Activated T-cell treated with anti-CD3 and anti-CD28 coated beads, Interleukin-2, amount 50 U/mL, for 4 hours (primary cell): ENCODE results near the gene PDAP1. TPM values are rescaled to one million over a fixed set of nuclear protein-coding genes. Genes with fewer than 3 reads are reported as not detected.
"Not testable (repeated sequence)": the region's sequence is repeated elsewhere in the genome, so short reads cannot be mapped to it uniquely, and the experiment has no call there.

Source experiments
- ATAC-seq, 2 donors: fragments of 200-7000 bp; cut with Tn5 transposase; one replicate each; pipeline ENCODE4 v1.10.0; 2021
- DNase-seq: peaks from one replicate; pipeline ENCODE4 v3.0.0-alpha.2; 2020
- H3K27me3 Mint-ChIP-seq: one replicate; pipeline ENCODE4 v1.8.0; 2021; ENCODE audit warnings: low read depth, mixed read lengths
- H3K36me3 Mint-ChIP-seq: one replicate; pipeline ENCODE4 v1.8.0; 2022; ENCODE audit warnings: mixed read lengths; ENCODE audit not compliant: insufficient read depth
- H3K4me1 Mint-ChIP-seq: one replicate; pipeline ENCODE4 v1.8.0; 2021; ENCODE audit warnings: low read depth, mixed read lengths
- H3K4me3 Mint-ChIP-seq: one replicate; pipeline ENCODE4 v1.8.0; 2021; ENCODE audit warnings: mild to moderate bottlenecking, moderate library complexity, mixed read lengths
- H3K9me3 Mint-ChIP-seq: one replicate; pipeline ENCODE4 v1.8.0; 2021; ENCODE audit warnings: mixed read lengths
- total RNA-seq, 3 donors: library from RNA; stranded (reverse); gene quantifications; one replicate each; pipeline ENCODE4 v1.2.1, GENCODE V29; 2021

Gene PDAP1
- total RNA-seq, 3 donors from 2014 or later: 231 to 255 (median 235) TPM

GRCh38 chr7:99395616-99396327 is 12.6 kb downstream of the PDAP1 start:
- DNase-seq (no peak), ATAC-seq (no peak)
- Mint-ChIP-seq H3K4me3 (no peak overlapping the region), H3K27me3 (no peaks in the 10 kb centered on the region), H3K36me3 (peaks cover 24% of the 10 kb centered on the region), H3K9me3 (no peaks in the 10 kb centered on the region), H3K4me1 (peaks cover 18% of the 10 kb centered on the region)

GRCh38 chr7:99394188-99394502 is 14.3 kb downstream of the PDAP1 start:
- H3K36me3 Mint-ChIP-seq: peaks cover 20% of the 10 kb centered on the region

GRCh38 chr7:99393355-99394187 is 14.8 kb downstream of the PDAP1 start:
- no peaks in the 10 kb centered on the region for H3K9me3 Mint-ChIP-seq
- no peak for DNase-seq
- peaks cover 20% of the 10 kb centered on the region for H3K36me3 Mint-ChIP-seq
- peaks cover 15% of the 10 kb centered on the region for H3K4me1 Mint-ChIP-seq
- H3K4me3 Mint-ChIP-seq: peak overlapping the region; percentile 74
- peak in 1 of 2 donors; percentile 18 for ATAC-seq
- H3K27me3 Mint-ChIP-seq: no peaks in the 10 kb centered on the region

More at GRCh38 chr7:99394188-99394502, 14.3 kb downstream of the PDAP1 start:
- DNase-seq (no peak), ATAC-seq (no peak)
- Mint-ChIP-seq H3K9me3 (no peaks in the 10 kb centered on the region), H3K4me3 (no peak overlapping the region), H3K27me3 (no peaks in the 10 kb centered on the region), H3K4me1 (peaks cover 18% of the 10 kb centered on the region)

DNA sequence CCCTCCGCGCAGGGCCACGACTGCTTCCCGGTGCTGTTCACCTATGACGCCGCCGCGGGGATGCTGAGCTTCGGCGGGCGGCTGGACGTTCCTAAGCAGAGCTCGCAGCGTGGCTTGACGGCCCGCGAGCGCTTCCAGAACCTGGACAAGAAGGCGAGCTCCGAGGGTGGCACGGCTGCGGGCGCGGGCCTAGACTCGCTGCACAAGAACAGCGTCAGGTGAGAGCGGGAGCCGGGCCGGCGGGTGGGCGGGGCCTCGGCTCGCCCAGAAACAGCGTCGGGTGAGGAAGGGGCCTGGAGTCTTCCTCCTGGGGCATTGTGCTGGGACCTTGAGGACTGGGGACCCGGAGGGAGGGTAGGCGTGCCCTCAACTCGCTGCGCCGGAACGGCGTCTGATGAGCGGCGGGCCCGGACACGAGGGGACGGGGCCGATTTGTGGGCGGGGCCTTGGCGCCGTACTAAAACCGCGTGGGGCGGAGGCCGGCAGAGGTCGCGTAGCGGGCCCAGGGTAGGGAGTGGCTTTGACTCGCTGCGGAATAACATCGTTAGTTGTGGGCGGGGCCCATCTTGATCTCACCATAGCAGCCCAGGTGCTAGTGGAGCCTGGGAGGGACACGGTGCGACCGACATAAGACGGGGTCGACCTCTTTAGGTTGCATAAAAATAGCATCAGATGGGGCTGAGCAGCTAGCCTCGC is 15.6 kb downstream of the PDAP1 start:
- peak overlapping the region; percentile 74 for H3K4me3 Mint-ChIP-seq
- no peaks in the 10 kb centered on the region for H3K9me3 Mint-ChIP-seq
- peaks cover 16% of the 10 kb centered on the region for H3K36me3 Mint-ChIP-seq
- peaks cover 15% of the 10 kb centered on the region for H3K4me1 Mint-ChIP-seq
- H3K27me3 Mint-ChIP-seq: no peaks in the 10 kb centered on the region
- DNase-seq (peak; percentile 77), ATAC-seq (peak; percentile 93 to 94)

DNA sequence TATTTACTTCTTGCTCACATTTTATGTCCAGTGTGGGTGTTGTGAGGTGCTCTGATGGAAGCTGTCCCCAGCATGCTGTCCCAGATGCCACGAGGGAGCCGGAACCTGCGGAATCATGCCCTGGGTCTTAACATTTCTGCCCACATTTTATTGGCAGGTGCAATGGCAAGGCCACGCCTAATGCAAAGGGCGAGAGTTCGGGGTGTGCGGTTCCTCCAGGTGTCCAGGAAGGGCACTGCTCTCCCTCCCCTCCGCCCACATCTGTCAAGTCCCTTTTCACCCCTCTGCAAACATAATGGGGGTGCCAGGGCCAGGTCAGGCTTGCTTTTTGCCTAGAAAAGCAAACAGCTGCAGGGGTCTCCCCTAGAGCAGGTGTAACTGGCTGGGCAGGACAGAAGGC is 16.4 kb downstream of the PDAP1 start:
- no peak for ATAC-seq
- H3K9me3 Mint-ChIP-seq: no peaks in the 10 kb centered on the region
- H3K4me1 Mint-ChIP-seq: peaks cover 15% of the 10 kb centered on the region
- H3K36me3 Mint-ChIP-seq: peaks cover 15% of the 10 kb centered on the region
- no peak overlapping the region for H3K4me3 Mint-ChIP-seq
- no peak for DNase-seq
- no peaks in the 10 kb centered on the region for H3K27me3 Mint-ChIP-seq

DNA sequence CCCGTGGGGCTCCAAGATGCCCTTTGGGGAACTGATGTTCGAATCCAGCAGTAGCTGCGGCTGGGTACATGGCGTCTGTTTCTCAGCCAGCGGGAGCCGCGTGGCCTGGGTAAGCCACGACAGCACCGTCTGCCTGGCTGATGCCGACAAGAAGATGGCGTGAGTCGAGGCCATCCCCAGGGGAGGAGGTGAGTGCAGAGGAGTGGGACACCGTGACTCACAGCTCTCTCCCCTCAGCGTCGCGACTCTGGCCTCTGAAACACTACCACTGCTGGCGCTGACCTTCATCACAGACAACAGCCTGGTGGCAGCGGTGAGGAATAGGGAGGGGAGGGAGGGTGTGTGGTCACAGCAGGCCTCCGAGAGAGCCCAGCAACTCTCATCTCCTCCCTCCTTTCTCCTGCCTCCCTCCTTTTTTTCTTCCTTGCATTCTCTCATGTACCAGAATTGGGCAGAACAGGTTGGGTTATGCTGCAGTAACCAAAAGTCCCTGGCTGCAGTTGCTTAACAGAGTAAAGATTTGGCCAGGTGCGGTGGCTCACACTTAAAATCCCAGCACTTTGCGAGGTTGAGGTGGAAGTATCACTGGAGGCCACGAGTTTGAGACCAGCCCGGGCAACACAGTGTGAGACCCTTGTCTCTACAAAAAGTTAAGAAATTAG is 17.3 kb downstream of the PDAP1 start:
- Mint-ChIP-seq H3K36me3 (peaks cover 12% of the 10 kb centered on the region), H3K4me1 (peaks cover 15% of the 10 kb centered on the region), H3K9me3 (no peaks in the 10 kb centered on the region), H3K27me3 (no peaks in the 10 kb centered on the region), H3K4me3 (no peak overlapping the region)
- ATAC-seq: no peak
- no peak for DNase-seq

- ATAC-seq (no peak), DNase-seq (no peak)
- Mint-ChIP-seq H3K9me3 (no peaks in the 10 kb centered on the region), H3K27me3 (no peaks in the 10 kb centered on the region), H3K4me3 (no peak overlapping the region), H3K4me1 (peaks cover 14% of the 10 kb centered on the region), H3K36me3 (peaks cover 12% of the 10 kb centered on the region)
These were observed 18.6 kb downstream of the PDAP1 start for GRCh38 chr7:99389772-99390171.

DNA sequence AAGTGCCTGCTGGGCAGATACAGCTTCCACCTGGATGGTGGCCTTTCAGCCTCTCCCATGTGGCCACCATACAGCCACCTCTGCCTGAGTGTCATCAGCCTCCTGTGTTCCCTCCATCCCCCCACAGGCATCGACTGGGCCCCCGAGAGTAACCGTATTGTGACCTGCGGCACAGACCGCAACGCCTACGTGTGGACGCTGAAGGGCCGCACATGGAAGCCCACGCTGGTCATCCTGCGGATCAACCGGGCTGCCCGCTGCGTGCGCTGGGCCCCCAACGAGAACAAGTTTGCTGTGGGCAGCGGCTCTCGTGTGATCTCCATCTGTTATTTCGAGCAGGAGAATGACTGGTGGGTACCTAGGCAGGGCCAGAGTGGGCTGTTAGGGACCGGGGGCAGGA is 20.5 kb downstream of the PDAP1 start:
- H3K27me3 Mint-ChIP-seq: no peaks in the 10 kb centered on the region

DNA sequence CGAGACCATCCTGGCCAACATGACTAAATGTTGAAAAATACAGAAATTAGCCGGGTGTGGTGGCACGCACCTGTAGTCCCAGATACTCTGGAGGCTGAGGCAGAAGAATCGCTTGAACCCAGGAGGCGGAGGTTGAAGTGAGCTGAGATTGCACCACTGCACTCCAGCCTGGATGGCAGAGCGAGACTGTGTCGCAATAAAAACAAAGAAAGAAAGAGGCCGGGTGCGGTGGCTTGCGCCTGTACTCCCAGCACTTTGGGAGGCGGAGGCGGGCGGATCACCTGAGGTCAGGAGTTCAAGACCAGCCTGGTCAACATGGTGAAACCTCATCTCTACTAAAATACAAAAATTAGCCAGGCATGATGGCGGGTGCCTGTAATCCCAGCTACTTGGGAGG is 21.2 kb downstream of the PDAP1 start:
- H3K4me1 Mint-ChIP-seq: peaks cover 17% of the 10 kb centered on the region
- not testable (repeated sequence) for H3K4me3 Mint-ChIP-seq, DNase-seq, ATAC-seq, H3K36me3 Mint-ChIP-seq, H3K9me3 Mint-ChIP-seq, H3K27me3 Mint-ChIP-seq

More for the DNA sequence above, 20.5 kb downstream of the PDAP1 start:
- Mint-ChIP-seq H3K4me1 (peaks cover 17% of the 10 kb centered on the region), H3K4me3 (no peak overlapping the region), H3K36me3 (peaks cover 7% of the 10 kb centered on the region), H3K9me3 (no peaks in the 10 kb centered on the region)
- DNase-seq (no peak), ATAC-seq (no peak)

- H3K4me1 Mint-ChIP-seq: peaks cover 17% of the 10 kb centered on the region
- no peak overlapping the region for H3K4me3 Mint-ChIP-seq
- H3K27me3 Mint-ChIP-seq: no peaks in the 10 kb centered on the region
- H3K36me3 Mint-ChIP-seq: peaks cover 5% of the 10 kb centered on the region
- DNase-seq (no peak), ATAC-seq (peak; percentile 54 to 60)
- no peaks in the 10 kb centered on the region for H3K9me3 Mint-ChIP-seq
These were observed 21.7 kb downstream of the PDAP1 start for GRCh38 chr7:99386584-99387238.

DNA sequence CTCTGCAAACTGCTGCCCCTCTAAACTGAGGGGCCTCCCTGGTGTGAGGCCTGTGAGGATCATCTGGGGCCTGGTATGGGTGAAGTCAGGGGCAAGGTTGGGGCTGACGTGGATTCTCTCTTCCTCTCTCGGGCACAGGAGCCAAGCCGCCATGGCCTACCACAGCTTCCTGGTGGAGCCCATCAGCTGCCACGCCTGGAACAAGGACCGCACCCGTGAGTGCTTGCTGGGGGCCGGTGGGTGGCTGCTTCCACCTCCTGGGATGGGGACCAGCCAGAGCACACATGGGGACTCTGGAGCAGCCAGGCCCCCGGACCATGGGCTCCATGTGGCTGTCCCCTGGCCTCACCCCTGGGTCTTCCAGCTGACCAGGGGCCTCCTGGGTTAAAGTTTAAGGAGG is 22.8 kb downstream of the PDAP1 start:
- Mint-ChIP-seq H3K9me3 (no peaks in the 10 kb centered on the region), H3K36me3 (peaks cover 7% of the 10 kb centered on the region), H3K4me3 (no peak overlapping the region), H3K4me1 (peaks cover 27% of the 10 kb centered on the region), H3K27me3 (no peaks in the 10 kb centered on the region)
- no peak for ATAC-seq
- no peak for DNase-seq

GRCh38 chr7:99384523-99384922 is 23.9 kb downstream of the PDAP1 start:
- H3K4me3 Mint-ChIP-seq: no peak overlapping the region
- no peaks in the 10 kb centered on the region for H3K9me3 Mint-ChIP-seq
- no peak for ATAC-seq
- H3K4me1 Mint-ChIP-seq: peaks cover 38% of the 10 kb centered on the region
- no peak for DNase-seq
- H3K27me3 Mint-ChIP-seq: no peaks in the 10 kb centered on the region
- peaks cover 5% of the 10 kb centered on the region for H3K36me3 Mint-ChIP-seq

DNA sequence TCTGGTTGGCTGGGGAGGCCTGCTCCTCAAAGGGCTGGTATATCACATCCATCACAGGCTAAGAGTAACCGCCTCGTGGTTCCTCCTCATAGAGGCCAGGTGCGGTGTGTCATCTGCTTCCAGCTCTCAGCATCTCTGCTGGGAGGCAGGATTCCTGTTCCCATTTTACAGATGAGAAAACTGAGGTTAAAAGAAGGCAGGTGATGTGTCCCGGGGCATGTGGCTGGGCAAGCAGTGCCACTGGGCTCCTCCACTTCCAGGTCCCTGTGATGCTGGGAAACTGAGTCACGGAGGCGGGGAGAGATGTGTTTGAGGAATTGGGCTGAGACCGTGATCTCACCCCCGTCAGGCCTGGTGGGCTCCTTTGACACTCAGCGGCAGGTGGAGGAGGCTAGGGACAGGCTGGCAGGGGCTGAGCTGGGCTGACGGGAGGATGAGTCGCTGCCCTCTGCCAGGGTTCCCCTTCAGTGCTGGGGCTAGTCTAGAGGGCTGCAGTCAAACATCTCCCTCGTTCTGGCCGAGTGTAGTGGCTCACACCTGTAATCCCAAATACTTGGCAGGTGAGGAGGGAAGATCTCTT is 24.5 kb downstream of the PDAP1 start:
- DNase-seq: no peak
- H3K36me3 Mint-ChIP-seq: peaks cover 9% of the 10 kb centered on the region
- no peaks in the 10 kb centered on the region for H3K9me3 Mint-ChIP-seq
- H3K27me3 Mint-ChIP-seq: no peaks in the 10 kb centered on the region
- peaks cover 44% of the 10 kb centered on the region for H3K4me1 Mint-ChIP-seq
- H3K4me3 Mint-ChIP-seq: no peak overlapping the region
- ATAC-seq: no peak
